HG03442 (cell line): ENCODE measurements around the gene ZNF324B.
"Not testable (repeated sequence)": the region's sequence is repeated elsewhere in the genome, so short reads cannot be mapped to it uniquely, and the experiment has no call there.

Experiments used
- ATAC-seq: cut with Tn5 transposase; IDR thresholded peaks from one replicate; pipeline ENCODE4 v1.9.1; 2021; ENCODE audit warnings: mild to moderate bottlenecking, moderate library complexity; ENCODE audit not compliant: unreplicated experiment

ZNF324B gene

GRCh38 chr19:58479736-58480480, 28.5 kb downstream of the ZNF324B start:
- no peak for ATAC-seq

- ATAC-seq: no peak
These were observed 29.0 kb downstream of the ZNF324B start for GRCh38 chr19:58480481-58480830.

- no peak for ATAC-seq
These were observed 29.4 kb downstream of the ZNF324B start for GRCh38 chr19:58480831-58481230.

GRCh38 chr19:58482372-58482771, 30.9 kb downstream of the ZNF324B start:
- ATAC-seq: no peak

- no peak for ATAC-seq
These were observed 32.4 kb downstream of the ZNF324B start for GRCh38 chr19:58483776-58484175.

GRCh38 chr19:58484349-58484748, 32.9 kb downstream of the ZNF324B start:
- ATAC-seq: not testable (repeated sequence)

- ATAC-seq: no peak
These were observed 40.0 kb downstream of the ZNF324B start for GRCh38 chr19:58491393-58491792.

- ATAC-seq: no peak
These were observed 40.8 kb downstream of the ZNF324B start for GRCh38 chr19:58492265-58492664.

- ATAC-seq: no peak
These were observed 46.3 kb downstream of the ZNF324B start for GRCh38 chr19:58497634-58498170.

- ATAC-seq: no peak
These were observed 47.0 kb downstream of the ZNF324B start for GRCh38 chr19:58498316-58499020.

- peak; percentile 92 for ATAC-seq
These were observed 47.9 kb downstream of the ZNF324B start for GRCh38 chr19:58499021-58499927.

GRCh38 chr19:58500242-58500641, 48.8 kb downstream of the ZNF324B start:
- no peak for ATAC-seq
